Vagina (tissue), 2 donors: ENCODE measurements around the gene RNPC3.

Experiments
- POLR2A ChIP-seq, 2 donors: fragments of 450-650 bp; IDR thresholded peaks; one replicate each; pipeline ENCODE4 v1.6.1; 2017; ENCODE audit warnings: antibody characterized with exemption in 2 of 2, mild to moderate bottlenecking in 2 of 2, moderate library complexity in 2 of 2
- POLR2AphosphoS5 ChIP-seq, 2 donors: sonication (generic); formaldehyde crosslinking; IDR thresholded peaks; one replicate each; pipeline ENCODE4 v1.9.0; 2017; ENCODE audit warnings: antibody characterized with exemption in 2 of 2, mild to moderate bottlenecking in 2 of 2, low read depth in 1 of 2; ENCODE audit not compliant: insufficient read depth in 1 of 2
- TF ChIP-seq, protein P1 (sequence below), 3 experiments: fragments of 450-650 bp in 2 of 3; fragments of 200-600 bp in 1 of 3; sonication (generic) in 1 of 3; IDR thresholded peaks; one replicate each; pipeline ENCODE4 v1.5.1; 2017 to 2019; ENCODE audit warnings: antibody characterized with exemption in 3 of 3, mild to moderate bottlenecking in 2 of 3, moderate library complexity in 2 of 3

DNA sequence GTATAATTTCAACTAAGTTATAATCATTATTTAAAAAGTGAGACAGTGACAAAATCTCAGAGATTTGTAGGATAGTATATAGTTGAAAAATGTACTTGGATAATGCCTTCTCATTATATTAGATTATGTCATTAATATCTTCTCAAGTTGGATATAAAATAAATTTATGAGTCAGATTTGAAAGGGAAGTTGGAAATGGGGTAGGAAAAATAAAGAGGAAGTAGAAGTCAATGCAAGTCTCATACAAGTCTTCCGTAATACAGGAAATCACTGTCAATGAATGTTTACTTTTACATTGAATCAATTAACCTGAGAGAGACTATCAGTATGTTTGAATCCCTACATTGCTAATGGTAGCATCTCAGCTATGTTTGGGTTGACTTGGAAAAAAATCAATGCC, 16.2 kb upstream of the RNPC3 start:
- no peak for TF ChIP-seq POLR2A (IDR thresholded peaks at IDR 0.05)
- TF ChIP-seq, protein P1, sequence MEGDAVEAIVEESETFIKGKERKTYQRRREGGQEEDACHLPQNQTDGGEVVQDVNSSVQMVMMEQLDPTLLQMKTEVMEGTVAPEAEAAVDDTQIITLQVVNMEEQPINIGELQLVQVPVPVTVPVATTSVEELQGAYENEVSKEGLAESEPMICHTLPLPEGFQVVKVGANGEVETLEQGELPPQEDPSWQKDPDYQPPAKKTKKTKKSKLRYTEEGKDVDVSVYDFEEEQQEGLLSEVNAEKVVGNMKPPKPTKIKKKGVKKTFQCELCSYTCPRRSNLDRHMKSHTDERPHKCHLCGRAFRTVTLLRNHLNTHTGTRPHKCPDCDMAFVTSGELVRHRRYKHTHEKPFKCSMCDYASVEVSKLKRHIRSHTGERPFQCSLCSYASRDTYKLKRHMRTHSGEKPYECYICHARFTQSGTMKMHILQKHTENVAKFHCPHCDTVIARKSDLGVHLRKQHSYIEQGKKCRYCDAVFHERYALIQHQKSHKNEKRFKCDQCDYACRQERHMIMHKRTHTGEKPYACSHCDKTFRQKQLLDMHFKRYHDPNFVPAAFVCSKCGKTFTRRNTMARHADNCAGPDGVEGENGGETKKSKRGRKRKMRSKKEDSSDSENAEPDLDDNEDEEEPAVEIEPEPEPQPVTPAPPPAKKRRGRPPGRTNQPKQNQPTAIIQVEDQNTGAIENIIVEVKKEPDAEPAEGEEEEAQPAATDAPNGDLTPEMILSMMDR (IDR thresholded peaks at IDR 0.05): no peak
- no peak for TF ChIP-seq POLR2AphosphoS5 (IDR thresholded peaks at IDR 0.05; ENCODE audit: insufficient read depth in 1 of 2, low read depth in 1 of 2)
